BE2C (cell line): ENCODE results near the gene FUT6.

Experiments used
- DNase-seq: peaks from one replicate; pipeline ENCODE4 v3.0.0-alpha.2; 2020
- H3K27me3 ChIP-seq: fragments of 250-450 bp; sonication (Bioruptor Pico); 2 replicates; pipeline ENCODE4 v1.5.1; 2020; ENCODE audit warnings: mild to moderate bottlenecking
- H3K36me3 ChIP-seq: fragments of 250-450 bp; sonication (Bioruptor Pico); 2 replicates; pipeline ENCODE4 v1.5.1; 2020; ENCODE audit warnings: mild to moderate bottlenecking
- H3K4me1 ChIP-seq: fragments of 250-450 bp; sonication (Bioruptor Pico); 2 replicates; pipeline ENCODE4 v1.5.1; 2020
- H3K4me3 ChIP-seq: 2 replicates; pipeline ENCODE4 v1.5.1; 2011; ENCODE audit warnings: low read depth, low read length
- H3K9me3 ChIP-seq: fragments of 250-450 bp; sonication (Bioruptor Pico); 2 replicates; pipeline ENCODE4 v1.5.1; 2020
- CTCF ChIP-seq: IDR thresholded peaks from 2 replicates; pipeline ENCODE4 v1.5.1; 2012; ENCODE audit warnings: mild to moderate bottlenecking, low read depth, low read length

The FUT6 gene

GRCh38 chr19:5817218-5817617 is 22.3 kb downstream of the FUT6 start:
- no peak for DNase-seq
- Histone ChIP-seq H3K9me3 (no peaks in the 10 kb centered on the region), H3K4me3 (no peak overlapping the region)

GRCh38 chr19:5814852-5815246 is 24.7 kb downstream of the FUT6 start:
- H3K4me3 ChIP-seq = no peak overlapping the region
- no peak for TF ChIP-seq CTCF
- H3K9me3 ChIP-seq = no peaks in the 10 kb centered on the region
- peaks cover 4% of the 10 kb centered on the region; the same call in 1 of the 2 replicates for H3K27me3 ChIP-seq
- no peaks in the 10 kb centered on the region for H3K4me1 ChIP-seq
- no peaks in the 10 kb centered on the region for H3K36me3 ChIP-seq
- no peak for DNase-seq

More at GRCh38 chr19:5817218-5817617, 22.3 kb downstream of the FUT6 start:
- no peaks in the 10 kb centered on the region for H3K36me3 ChIP-seq
- peaks cover 4% of the 10 kb centered on the region; the same call in 1 of the 2 replicates for H3K27me3 ChIP-seq
- no peak for TF ChIP-seq CTCF
- no peaks in the 10 kb centered on the region for H3K4me1 ChIP-seq

- peaks cover 4% of the 10 kb centered on the region; the same call in 1 of the 2 replicates for H3K27me3 ChIP-seq
- H3K4me3 ChIP-seq = no peak overlapping the region
- no peak for TF ChIP-seq CTCF
- DNase-seq = no peak
- no peaks in the 10 kb centered on the region for H3K4me1 ChIP-seq
- H3K9me3 ChIP-seq = no peaks in the 10 kb centered on the region
- no peaks in the 10 kb centered on the region for H3K36me3 ChIP-seq
These were observed 25.2 kb downstream of the FUT6 start for GRCh38 chr19:5814123-5814851.

- TF ChIP-seq CTCF = no peak
- H3K9me3 ChIP-seq = no peaks in the 10 kb centered on the region
- 0 out of 2 replicates have a peak, but pooled peaks cover 4% of the 10 kb centered on the region for H3K27me3 ChIP-seq
- H3K4me3 ChIP-seq = no peak overlapping the region
- H3K4me1 ChIP-seq = peaks cover 4% of the 10 kb centered on the region; the same call in 1 of the 2 replicates
- no peaks in the 10 kb centered on the region for H3K36me3 ChIP-seq
- no peak for DNase-seq
These were observed 28.4 kb downstream of the FUT6 start for GRCh38 chr19:5811117-5811516.

GRCh38 chr19:5809469-5809868 is 30.0 kb downstream of the FUT6 start:
- H3K27me3 ChIP-seq = peaks cover 7% of the 10 kb centered on the region

More at GRCh38 chr19:5809469-5809868, 30.0 kb downstream of the FUT6 start:
- Histone ChIP-seq H3K4me1 (peaks cover 7% of the 10 kb centered on the region), H3K9me3 (no peaks in the 10 kb centered on the region), H3K4me3 (no peak overlapping the region), H3K36me3 (no peaks in the 10 kb centered on the region)
- no peak for TF ChIP-seq CTCF
- DNase-seq = no peak
